ENCODE results near the gene PPL.

DNA sequence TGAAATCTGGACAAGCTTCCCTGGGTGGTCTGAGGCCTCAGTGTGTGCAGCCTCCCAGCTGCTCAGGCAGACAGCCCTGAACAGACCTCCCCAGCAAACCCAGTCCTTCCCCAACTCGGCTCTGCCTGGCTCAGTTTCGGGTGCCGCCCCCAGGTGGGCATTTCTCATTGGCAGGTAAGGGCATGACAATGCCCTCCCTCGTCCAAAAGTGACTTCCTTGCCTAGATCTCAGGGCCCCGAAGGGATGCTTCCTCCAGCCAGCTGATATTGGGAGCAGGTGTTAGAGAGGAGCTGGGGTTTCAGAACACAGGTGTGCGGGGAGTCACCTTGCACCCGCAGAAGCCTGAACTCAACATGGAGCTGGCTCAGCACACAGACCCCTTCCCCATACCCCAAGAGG lies 3.8 kb upstream of the PPL start:
- TF ChIP-seq, protein P1, sequence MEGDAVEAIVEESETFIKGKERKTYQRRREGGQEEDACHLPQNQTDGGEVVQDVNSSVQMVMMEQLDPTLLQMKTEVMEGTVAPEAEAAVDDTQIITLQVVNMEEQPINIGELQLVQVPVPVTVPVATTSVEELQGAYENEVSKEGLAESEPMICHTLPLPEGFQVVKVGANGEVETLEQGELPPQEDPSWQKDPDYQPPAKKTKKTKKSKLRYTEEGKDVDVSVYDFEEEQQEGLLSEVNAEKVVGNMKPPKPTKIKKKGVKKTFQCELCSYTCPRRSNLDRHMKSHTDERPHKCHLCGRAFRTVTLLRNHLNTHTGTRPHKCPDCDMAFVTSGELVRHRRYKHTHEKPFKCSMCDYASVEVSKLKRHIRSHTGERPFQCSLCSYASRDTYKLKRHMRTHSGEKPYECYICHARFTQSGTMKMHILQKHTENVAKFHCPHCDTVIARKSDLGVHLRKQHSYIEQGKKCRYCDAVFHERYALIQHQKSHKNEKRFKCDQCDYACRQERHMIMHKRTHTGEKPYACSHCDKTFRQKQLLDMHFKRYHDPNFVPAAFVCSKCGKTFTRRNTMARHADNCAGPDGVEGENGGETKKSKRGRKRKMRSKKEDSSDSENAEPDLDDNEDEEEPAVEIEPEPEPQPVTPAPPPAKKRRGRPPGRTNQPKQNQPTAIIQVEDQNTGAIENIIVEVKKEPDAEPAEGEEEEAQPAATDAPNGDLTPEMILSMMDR (IDR thresholded peaks at IDR 0.05) = no peak
- no peak for TF ChIP-seq POLR2A (IDR thresholded peaks at IDR 0.05)
